OCI-LY3 (cell line): ENCODE measurements around the gene DOP1A.

Experiments used
- EZH2phosphoT487 ChIP-seq: fragments of 200-600 bp; shearing (Covaris generic); IDR thresholded peaks from 2 replicates; pipeline ENCODE4 v1.6.1; 2018; ENCODE audit warnings: antibody characterized with exemption, mixed run types, low read depth
- TF ChIP-seq, protein P1 (sequence below): fragments of 200-600, 300-600 bp; sonication (generic); IDR thresholded peaks from 2 replicates; pipeline ENCODE4 v1.5.1; 2014; ENCODE audit warnings: antibody characterized with exemption, low read length, low read depth

GRCh38 chr6:83199173-83199862, 131.8 kb downstream of the DOP1A start:
- TF ChIP-seq, protein P1, sequence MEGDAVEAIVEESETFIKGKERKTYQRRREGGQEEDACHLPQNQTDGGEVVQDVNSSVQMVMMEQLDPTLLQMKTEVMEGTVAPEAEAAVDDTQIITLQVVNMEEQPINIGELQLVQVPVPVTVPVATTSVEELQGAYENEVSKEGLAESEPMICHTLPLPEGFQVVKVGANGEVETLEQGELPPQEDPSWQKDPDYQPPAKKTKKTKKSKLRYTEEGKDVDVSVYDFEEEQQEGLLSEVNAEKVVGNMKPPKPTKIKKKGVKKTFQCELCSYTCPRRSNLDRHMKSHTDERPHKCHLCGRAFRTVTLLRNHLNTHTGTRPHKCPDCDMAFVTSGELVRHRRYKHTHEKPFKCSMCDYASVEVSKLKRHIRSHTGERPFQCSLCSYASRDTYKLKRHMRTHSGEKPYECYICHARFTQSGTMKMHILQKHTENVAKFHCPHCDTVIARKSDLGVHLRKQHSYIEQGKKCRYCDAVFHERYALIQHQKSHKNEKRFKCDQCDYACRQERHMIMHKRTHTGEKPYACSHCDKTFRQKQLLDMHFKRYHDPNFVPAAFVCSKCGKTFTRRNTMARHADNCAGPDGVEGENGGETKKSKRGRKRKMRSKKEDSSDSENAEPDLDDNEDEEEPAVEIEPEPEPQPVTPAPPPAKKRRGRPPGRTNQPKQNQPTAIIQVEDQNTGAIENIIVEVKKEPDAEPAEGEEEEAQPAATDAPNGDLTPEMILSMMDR, result no peak
- TF ChIP-seq EZH2phosphoT487, result no peak
